ENCODE data around the gene DIPK1B.

GRCh38 chr9:136697146-136697820 lies 15.1 kb upstream of the DIPK1B start:
- TF ChIP-seq CTCF (IDR thresholded peaks at IDR 0.05) (no peak), POLR2A (IDR thresholded peaks at IDR 0.05) (no peak)

All from thyroid gland (tissue), 4 donors.